Measurements from ENCODE around the gene CHRNG.

CHRNG gene, protein sequence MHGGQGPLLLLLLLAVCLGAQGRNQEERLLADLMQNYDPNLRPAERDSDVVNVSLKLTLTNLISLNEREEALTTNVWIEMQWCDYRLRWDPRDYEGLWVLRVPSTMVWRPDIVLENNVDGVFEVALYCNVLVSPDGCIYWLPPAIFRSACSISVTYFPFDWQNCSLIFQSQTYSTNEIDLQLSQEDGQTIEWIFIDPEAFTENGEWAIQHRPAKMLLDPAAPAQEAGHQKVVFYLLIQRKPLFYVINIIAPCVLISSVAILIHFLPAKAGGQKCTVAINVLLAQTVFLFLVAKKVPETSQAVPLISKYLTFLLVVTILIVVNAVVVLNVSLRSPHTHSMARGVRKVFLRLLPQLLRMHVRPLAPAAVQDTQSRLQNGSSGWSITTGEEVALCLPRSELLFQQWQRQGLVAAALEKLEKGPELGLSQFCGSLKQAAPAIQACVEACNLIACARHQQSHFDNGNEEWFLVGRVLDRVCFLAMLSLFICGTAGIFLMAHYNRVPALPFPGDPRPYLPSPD

DNA sequence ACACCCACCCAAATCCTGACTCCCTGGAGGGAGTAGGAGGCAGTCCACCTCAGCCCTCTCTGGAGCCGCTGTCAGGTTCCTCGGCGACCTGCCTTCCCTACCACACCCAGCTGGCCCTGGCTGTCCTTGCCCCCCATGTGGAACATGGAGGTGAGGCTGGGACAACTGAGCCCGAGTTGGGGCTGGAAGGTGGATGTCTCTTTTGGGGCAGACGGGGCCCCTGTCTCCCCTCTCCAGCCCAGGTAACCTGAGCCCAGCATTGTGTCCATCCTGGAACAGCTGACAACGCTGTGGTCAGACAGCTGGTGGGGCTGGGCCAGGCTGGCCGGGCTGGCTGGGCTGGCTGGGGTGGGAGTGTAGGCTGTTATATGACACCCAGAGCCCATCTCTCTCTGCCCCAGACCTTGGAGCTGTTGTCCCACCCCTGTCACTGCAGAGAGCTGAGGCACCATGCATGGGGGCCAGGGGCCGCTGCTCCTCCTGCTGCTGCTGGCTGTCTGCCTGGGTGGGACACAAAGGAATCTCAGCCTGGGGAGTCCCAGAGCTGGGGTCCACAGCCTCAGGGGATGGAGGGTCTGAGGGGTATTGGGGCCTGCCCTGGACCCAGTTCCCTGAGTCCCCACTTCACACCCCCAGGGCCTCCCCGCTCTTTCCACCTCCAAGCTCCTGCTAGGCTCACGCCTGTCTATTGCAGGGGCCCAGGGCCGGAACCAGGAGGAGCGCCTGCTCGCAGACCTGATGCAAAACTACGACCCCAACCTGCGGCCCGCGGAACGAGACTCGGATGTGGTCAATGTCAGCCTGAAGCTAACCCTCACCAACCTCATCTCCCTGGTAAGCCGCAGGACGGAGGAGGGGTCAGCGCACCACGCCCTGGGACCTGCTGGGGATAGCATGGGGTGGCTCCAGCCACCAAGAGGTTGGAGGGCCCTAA lies at the start of gene CHRNG:
Gene CHRNG (plus strand): TSS at position 395 of the 934 bp plus-strand sequence. CDS start 56 bp downstream, at position 451.
- DNase-seq = no peak

DNA sequence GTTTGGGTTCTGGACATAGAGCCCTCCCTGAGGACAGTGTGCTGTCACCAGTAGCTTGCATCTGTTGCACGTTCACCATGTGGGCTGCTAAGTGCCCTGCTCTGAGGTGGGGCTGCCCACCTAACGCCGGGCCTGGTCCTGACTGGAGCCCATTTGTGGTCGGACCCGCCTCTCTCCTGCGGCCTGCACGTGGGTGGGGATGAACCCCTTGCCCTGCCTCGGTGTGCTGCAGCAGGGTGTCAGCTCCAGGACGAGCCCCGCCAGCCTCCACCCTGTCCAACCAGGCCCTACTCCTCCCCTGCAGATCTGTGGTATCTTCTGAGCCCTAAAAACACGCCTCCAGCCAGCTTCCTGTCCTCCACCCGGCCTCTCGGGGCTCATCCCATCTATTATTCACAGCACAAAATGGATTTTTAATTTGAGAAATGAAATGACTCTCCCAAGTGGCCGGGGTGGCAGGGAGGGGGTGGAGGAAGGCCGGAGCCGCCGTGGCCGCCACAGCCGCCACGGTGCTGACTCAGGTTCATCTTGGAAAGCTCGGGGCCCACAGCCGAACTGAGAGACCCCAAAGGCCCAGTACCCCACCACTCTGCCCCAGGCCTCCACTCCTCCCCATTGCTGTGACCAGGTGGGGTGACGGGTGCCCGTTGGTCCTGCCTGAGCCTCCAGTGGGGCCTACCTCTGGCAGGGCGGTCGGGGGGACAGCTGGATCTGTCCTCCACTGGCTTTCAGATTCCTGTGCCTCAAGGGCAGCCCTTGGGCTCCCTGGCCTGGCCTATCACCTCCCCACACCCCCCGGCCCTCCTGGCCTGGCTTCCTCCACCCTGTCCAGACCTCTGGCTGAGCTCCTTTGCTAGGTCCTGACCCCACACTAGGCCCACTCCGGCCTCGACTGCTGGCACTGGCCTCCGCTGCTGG lies 49.0 kb upstream of the CHRNG start:
- DNase-seq = no peak

DNA sequence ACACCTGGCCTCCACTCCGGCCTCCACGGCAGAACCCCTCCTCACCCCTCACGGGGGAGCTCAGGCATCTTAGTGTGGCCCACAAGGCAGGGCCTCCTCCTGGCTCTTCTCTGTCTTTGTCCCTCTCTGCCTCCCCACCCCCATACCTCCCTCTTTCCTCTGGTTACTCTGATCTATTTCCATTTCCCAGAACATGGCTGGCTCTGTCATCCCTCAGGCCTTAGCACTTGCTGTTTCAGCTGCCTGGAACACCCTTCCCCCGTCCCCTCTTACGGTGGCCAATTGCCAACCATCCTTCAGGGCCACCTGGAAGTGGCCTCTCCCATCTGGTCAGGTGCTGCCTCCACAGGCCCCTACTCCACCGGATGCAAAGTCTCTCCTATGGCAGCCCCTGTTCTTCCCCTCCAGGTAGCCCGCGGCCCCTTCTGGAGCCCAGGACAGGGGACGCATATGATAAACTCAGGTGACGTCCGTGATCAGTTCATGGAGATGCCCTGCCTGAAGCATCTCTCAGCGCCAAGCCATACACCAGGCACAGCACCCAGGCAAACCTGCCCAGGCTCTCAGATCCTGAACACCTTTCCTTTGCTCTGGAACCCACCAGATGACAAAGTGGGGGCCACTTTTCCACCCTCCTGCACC lies 48.2 kb upstream of the CHRNG start:
- DNase-seq = no peak

DNA sequence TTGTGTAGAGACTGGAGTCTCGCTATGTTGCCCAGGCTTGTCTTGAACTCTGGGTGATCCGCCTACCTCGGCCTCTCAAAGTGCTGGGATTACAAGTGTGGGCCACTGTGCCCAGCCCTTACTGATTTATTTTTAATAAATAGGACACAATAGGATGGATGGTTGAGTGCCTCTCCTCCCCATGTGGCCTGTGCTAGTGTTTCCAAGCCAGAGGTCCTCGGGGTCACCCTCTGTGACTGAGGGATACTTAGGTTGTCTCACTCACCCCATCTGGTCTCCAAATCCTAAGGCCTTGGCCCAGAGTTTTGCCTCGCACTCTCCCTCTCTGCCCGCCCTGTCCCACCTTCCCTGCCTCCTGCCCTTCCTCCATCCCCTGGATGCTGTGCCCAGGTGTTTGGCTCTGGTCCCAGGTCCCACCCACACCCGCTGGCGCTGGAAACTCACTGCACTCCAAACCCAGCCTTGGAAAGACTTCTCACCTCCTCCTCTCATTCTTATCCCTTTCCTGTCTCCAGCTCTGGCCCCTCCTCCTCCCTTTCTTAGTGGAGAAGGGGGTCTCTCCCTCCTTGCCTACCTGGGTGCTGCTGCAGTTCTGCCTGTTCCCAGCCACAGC lies 47.1 kb upstream of the CHRNG start:
- no peak for DNase-seq

DNA sequence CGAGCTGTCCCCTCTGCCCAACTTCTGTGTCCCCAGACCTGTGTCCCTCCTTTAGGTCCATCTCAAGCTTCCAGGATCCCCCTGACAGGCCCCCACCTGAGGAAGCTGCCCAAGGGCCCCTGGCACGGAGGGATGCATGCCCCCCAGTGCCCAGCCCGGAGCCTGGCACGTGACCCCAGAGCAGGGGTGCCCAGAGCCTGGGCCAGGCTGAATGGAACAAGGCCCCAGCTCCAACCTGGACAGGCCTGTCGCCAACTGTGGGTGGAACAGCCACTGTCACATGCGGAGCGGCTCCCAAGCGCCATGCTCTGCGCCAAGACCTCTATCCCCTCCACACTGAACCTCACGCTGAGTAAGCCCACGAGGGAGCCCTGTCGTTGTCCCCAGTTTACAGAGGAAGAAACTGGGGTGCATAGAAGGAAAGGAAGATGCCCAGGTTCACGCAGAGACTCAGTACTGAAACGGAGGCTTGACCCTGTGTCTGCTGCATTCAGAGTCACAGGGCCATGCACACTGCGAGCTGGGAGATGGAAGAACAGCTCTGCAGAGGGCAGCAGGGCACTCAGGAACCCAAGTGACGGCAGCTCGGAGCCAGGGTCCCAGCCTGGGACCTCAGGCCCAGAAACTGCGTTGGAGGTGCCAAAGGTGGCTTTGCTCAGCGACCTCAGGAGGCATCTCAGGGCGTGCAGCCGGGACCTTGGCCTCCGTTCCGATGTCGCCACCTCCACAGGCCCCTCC lies 46.4 kb upstream of the CHRNG start:
- DNase-seq = no peak

DNA sequence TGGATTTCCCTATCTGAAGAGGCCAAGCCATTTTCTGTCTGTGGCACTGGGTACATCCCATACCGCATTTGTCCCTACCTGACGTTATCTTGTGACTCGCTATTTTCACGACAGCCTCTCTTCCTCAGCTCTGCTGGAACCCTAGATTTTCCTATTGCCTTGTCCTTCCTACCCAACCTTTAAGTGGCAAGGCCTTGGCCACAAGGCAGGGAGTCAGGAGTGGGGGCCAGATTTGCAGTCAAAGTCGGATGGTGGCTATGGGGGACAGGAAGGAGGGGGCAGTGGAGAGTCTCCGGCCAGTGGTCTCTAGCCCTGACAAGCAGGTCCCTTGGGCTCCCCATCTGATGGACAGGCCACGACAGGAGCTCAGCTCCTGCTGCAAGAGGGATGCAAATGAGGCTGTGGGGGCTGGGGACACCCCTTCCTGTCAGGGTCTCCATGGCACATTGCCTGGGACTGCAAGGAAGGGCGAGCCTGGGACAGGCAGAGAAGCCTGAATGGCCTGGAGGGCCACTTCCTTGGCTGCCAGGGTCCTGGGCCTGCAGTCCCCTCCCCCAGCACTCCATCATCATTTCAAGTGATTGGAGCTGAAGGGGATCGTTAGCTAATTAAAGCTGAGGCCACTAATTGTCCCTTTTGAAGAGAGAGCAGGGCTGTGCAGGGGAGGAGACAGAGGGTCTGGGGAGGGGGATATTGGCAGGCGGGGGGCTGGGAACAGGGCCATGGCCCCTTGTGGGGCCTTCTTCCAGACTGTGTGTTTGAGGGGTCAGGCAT lies 45.6 kb upstream of the CHRNG start:
- DNase-seq = no peak

DNA sequence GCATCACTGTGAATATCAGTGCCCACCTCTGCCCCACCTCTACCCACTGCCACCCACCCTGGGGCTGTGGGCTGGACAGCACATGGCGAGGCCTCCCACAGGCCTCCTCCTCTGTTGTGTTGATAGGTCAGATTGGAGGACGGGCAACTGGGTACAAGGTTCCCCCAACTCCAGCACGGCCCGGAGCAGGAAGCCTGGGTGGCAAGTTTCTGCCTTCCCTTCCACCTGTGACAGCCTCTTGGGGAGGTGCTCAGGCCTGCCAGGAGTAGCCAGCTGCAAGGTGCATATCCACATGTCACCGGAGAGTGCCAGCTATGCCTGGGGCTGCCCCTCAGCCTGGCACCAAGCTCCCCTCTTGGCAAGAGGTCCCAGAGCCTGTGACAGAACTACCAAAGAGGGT lies 45.0 kb upstream of the CHRNG start:
- DNase-seq = no peak

DNA sequence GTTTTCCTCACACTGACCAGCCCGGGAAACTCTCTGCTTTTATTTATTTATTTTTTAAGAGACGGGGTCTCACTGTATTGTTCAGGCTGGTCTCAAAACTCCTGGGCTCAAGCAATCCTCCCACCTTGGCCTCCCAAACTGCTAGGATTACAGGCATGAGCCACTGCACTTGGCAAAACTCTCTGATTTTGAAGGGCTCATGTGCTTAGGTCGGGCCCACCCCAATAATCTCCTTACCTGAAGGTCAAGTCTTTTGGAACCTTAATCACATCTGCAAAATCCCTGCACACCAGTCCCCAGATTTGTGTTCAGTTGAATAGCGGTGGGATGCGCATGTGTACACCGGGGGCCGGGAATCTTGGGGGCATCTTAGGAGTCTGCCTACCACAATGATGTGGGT lies 44.2 kb upstream of the CHRNG start:
- DNase-seq = no peak

DNA sequence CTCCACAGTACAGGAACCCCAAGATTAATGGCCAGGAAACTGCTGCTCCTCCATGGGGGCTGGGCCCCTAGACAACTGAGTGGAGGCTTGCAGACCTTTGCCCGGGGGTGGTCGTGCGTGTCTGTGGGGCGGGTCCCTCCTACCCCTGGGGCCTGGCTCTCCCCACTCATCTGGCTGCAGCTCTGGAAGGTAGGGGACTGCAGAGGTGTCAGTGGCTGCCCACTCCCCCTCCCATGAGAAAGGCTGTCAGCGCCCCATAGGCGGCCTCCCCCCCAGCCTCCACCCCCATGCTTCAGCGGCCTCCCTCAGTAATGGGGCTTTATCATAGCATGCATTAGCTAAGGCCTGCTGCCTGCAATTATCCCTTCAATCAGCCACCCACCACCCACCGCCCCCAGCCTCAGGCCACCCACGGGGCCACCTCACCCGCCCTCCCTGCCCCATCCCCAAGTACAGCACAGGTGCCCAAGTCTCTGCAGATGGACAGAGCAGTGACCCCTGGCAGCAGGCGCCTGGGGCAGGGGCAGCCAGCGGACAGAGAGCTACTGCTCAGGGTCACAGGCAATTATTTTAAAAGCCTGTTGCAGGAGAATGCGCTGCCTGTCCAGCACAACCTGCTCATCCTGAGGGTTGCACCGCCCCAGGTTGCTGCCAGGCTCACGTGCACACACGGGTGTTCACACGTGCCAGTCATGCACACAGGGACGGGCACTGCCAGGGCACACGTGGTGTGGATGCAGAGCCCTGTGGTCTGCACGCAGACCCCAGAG lies 42.8 kb upstream of the CHRNG start:
- DNase-seq = no peak

DNA sequence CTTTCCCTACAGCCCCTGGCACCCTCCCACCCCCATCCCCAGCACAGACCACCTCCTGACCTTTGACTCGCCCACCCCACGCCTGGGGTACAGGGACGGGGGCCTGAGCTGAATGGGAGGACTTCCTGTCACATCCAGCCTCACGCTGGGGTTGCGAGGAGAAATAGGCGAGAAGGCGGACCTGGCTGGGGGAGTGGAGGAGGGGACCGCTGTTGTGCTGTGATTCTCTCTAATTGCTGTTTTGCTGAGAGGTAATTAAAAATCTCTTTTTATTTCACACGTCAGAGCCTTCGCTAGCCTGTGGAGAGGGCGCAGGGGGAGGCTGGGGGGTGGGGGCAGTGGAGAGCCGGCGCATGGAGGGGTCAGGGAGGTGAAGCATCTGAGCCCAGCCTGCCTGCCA lies 42.1 kb upstream of the CHRNG start:
- DNase-seq = no peak

DNA sequence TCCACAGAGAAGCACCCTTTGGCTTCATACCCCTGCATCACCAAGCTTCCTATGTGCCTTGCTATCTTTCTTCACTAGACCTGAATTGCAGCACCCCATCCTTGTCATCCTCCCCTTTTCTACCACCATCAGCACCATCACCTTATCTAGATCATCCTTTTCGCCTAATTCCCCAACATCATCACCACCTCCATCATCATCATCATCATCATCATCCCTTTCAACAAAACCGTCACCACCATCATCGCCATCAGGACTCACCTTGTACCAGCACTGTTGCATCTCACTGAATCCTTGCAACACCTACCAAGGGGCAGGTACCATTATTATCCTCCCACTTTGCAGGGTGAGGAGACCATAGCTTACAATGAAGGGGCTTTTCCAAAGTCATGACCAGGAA lies 41.0 kb upstream of the CHRNG start:
- DNase-seq = no peak

DNA sequence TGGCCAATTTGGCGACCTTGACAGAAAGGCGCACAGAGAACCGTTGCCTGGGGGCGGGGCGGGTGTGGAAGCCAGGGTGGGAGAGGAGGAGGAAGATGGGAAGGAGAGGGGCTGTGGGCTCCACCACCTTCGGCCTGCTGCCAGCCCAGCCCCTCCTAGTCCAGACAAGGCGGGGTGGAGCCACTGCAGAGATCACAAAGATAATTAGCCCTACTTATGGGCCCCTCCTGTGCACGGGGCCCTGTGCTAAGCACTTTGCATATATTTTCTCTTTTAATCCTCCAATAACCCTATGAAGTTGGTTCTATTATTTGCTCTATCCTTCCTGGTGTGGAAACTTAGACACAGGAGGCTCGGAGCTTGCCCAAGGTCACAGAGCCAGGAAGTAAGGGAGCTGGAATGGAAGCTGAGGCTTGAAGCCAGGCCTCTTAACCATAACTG lies 38.1 kb upstream of the CHRNG start:
- no peak for DNase-seq

DNA sequence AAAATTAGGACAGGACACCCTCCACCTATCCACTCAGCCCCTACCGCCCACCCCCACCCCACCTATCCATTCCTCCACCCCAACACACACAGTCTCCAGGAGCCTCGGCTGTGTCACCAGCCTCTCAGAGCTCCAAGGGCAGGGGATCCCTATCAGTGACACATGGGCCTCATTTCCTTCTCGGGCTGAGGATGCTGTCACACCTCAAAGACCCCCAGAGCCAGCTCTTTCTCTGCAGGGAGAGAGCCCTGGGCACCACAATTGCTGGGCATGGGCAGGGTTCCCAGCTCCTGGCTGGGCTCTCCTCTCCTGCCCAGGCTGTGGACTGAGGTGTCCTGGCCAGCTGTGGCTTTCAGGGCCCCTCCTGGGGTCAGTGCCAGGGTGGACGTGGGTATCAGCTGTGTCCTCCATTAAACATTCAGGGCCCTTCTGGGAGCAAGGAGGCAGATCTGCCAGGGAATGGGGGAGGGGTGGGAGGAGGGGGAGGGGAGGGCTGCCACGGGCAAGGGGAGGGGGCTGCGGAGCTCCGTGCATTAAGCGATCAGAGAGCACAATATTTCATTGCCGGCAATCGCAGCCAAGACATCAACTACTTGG lies 37.6 kb upstream of the CHRNG start:
- DNase-seq = no peak

DNA sequence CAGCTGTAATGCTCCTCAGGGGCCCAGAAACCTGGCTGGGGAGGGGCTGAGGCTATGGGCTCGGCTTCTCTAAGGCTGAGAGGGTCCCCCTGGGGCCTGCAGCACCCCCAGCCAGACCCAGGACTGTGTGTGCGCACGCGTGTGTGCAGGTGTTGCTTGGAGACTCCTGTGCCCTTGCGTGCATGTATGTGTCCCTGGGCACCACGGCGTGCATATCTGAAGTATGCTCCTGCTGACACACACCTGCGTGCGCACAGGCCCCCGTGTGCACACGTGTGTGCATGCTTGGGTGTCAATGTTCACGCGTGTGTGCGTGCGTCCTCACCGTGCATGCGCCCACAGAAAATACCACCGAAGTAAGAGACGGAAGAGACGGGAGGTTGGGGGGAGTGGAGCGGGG lies 37.0 kb upstream of the CHRNG start:
- no peak for DNase-seq

DNA sequence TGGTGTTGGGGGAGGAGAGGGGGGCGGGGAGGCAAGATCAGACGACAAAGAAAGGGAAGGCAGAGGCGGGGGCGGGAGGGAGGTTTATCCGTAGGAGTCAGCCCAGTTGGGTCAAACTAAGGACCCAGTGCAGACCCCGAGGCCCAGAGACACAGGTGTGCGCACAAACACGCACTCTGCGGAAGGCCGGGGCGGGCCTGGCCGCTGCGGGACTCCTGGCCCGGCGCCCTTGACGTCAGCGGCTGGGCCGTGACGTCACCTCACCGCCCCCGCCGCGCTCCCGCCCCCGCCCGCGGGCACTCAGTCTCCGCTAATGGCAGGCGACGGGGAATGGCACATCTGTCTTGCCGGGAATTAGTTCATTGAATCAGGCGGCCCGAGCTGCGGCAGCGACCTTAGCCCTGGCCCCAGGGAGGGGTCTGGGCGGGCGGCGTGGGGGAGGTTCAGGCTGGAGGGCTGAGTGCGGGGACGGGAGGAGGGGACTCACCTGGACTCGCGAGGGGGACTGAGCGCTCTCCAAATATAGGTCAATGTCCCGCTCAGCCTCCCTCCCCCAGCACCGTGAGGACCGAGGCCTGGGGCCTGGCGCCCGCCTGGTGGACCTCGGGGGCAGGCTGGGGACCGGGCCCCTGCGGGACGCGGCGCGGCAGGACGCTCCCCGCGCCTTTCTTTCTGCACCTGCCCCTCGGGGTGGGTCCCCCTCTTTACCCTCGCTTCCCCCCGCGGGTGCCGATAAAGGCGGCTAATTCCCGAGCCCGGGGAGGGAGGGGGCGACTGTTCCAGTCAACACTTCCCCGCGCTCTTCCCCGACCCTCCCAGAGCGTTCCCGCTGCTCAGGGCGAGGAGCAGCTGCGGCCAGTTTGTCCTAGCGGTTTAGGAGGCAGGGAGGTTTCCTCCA lies 36.3 kb upstream of the CHRNG start:
- DNase-seq = peak; percentile 42

DNA sequence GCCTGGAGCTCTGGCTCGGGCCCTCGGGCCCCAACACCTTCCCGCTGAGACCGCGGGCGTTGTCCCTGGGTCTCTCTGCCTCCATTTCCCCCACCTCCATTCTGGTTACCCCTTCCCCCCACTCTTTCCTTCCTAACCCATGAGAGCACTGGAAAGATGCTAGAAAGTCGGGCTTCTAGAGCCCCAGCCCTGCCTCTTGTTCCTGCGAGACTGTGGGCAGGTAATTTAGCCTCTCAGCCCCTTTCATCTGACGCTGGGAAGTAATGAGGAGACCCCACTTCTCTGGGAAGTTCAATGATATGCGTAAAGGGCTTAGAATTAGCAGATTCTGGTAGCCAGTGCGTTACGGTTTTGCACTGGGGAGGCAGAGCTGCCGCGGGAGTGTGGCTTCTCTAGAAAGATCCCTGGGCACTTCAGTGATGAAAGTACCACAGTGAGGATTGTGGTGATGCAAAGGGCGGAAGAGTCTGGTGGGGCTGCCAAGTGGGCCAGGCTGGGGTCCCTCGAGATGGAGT lies 35.6 kb upstream of the CHRNG start:
- no peak for DNase-seq

DNA sequence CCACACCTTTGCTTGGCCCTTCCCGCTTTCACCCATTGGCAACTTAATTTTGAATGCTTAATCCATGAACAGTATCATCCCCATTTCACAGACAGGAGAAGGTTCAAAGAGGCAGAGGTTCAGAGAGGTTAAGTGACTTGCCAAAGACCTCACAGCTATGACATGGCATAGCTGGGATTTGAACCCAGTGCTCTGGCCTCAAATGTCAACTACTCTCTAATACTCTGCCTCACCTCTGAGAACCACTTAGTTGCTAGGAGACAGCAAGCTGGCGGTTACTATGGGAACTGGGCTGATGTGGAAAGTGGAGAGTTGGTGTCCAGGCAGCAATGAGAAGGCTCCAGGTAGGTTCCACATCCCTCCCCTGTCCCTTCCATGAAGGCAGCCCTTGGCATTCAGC lies 35.1 kb upstream of the CHRNG start:
- no peak for DNase-seq

Data from activated T-cell treated with anti-CD3 and anti-CD28 coated beads for 4 hours (primary cell).